SK-N-SH treated with all-trans-retinoic acid at 6 μM for 48 hours (cell line): ENCODE results near the gene KLHL3.

ENCODE experiments used
- ARNTL ChIP-seq: fragments of 450-650 bp; formaldehyde crosslinking; IDR thresholded peaks from 2 replicates; pipeline ENCODE4 v1.5.0; 2020; ENCODE audit warnings: low read depth, mild to moderate bottlenecking, moderate library complexity, borderline replicate concordance
- CSDC2 ChIP-seq: fragments of 250-450 bp; sonication (Bioruptor Pico); IDR thresholded peaks from 2 replicates; pipeline ENCODE4 v1.5.0; 2020; ENCODE audit warnings: mild to moderate bottlenecking, moderate library complexity
- ESRRG ChIP-seq: fragments of 250-450 bp; sonication (Bioruptor Pico); IDR thresholded peaks from 2 replicates; pipeline ENCODE4 v1.6.1; 2021; ENCODE audit warnings: mild to moderate bottlenecking
- PPARA ChIP-seq: fragments of 250-450 bp; sonication (Bioruptor Pico); IDR thresholded peaks from 2 replicates; pipeline ENCODE4 v1.5.0; 2020; ENCODE audit warnings: mild to moderate bottlenecking, borderline replicate concordance
- SNAI2 ChIP-seq: fragments of 250-450 bp; sonication (Bioruptor Pico); IDR thresholded peaks from 2 replicates; pipeline ENCODE4 v1.5.0; 2020; ENCODE audit warnings: mild to moderate bottlenecking, moderate library complexity
- ZFP30 ChIP-seq: fragments of 450-650 bp; formaldehyde crosslinking; IDR thresholded peaks from 2 replicates; pipeline ENCODE4 v1.5.0; 2022; ENCODE audit warnings: mild to moderate bottlenecking, moderate library complexity
- ZNF70 ChIP-seq: fragments of 450-650 bp; formaldehyde crosslinking; IDR thresholded peaks from 2 replicates; pipeline ENCODE4 v1.5.0; 2020; ENCODE audit warnings: mild to moderate bottlenecking, moderate library complexity
- TF ChIP-seq, protein P1 (sequence below): fragments of 250-450 bp; sonication (Bioruptor Pico); IDR thresholded peaks from 2 replicates; pipeline ENCODE4 v1.8.0; 2020; ENCODE audit warnings: mild to moderate bottlenecking, moderate library complexity, borderline replicate concordance
- TF ChIP-seq, protein P2 (sequence below): fragments of 250-450 bp; sonication (Bioruptor Pico); IDR thresholded peaks from 2 replicates; pipeline ENCODE4 v1.5.1; 2020; ENCODE audit warnings: low read depth, mild to moderate bottlenecking, moderate library complexity

DNA sequence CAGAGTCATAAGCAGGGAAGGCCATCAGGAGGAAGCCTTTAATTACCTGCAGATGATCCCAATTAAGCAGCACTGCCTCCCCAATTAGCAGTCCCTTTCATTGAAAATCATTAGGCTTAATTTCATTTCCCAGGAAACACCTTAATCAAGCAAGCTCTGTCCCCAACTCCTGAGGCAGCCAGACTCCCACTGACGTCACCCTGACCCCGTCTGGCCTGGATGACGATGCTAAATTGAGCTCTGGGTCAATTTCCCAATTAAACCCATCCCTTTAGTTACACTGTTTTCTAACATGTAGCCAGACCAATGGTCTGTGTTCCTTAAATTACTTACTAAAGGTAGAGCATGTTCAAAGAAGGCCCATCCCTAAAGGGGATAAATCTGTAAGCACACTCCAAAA, 152.8 kb downstream of the KLHL3 start:
- TF ChIP-seq ZFP30 (CRISPR knock-in tag) = no peak
- TF ChIP-seq PPARA (CRISPR knock-in tag) = no peak
- TF ChIP-seq, protein P1, sequence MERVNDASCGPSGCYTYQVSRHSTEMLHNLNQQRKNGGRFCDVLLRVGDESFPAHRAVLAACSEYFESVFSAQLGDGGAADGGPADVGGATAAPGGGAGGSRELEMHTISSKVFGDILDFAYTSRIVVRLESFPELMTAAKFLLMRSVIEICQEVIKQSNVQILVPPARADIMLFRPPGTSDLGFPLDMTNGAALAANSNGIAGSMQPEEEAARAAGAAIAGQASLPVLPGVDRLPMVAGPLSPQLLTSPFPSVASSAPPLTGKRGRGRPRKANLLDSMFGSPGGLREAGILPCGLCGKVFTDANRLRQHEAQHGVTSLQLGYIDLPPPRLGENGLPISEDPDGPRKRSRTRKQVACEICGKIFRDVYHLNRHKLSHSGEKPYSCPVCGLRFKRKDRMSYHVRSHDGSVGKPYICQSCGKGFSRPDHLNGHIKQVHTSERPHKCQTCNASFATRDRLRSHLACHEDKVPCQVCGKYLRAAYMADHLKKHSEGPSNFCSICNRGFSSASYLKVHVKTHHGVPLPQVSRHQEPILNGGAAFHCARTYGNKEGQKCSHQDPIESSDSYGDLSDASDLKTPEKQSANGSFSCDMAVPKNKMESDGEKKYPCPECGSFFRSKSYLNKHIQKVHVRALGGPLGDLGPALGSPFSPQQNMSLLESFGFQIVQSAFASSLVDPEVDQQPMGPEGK (CRISPR knock-in tag) = no peak
- TF ChIP-seq ZNF70 (CRISPR knock-in tag) = no peak
- TF ChIP-seq, protein P2, sequence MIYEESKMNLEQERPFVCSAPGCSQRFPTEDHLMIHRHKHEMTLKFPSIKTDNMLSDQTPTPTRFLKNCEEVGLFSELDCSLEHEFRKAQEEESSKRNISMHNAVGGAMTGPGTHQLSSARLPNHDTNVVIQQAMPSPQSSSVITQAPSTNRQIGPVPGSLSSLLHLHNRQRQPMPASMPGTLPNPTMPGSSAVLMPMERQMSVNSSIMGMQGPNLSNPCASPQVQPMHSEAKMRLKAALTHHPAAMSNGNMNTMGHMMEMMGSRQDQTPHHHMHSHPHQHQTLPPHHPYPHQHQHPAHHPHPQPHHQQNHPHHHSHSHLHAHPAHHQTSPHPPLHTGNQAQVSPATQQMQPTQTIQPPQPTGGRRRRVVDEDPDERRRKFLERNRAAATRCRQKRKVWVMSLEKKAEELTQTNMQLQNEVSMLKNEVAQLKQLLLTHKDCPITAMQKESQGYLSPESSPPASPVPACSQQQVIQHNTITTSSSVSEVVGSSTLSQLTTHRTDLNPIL = no peak
- TF ChIP-seq CSDC2 (CRISPR knock-in tag) = no peak
- no peak for TF ChIP-seq ARNTL (CRISPR knock-in tag)
- no peak for TF ChIP-seq ESRRG
- TF ChIP-seq SNAI2 = no peak
